Measurements from ENCODE around the gene ZSWIM6.
A peak's percentile ranks its signal among the peaks of the same experiment; 100 is the strongest.
"Not testable (repeated sequence)": the region's sequence is repeated elsewhere in the genome, so short reads cannot be mapped to it uniquely, and the experiment has no call there.

The ZSWIM6 gene

DNA sequence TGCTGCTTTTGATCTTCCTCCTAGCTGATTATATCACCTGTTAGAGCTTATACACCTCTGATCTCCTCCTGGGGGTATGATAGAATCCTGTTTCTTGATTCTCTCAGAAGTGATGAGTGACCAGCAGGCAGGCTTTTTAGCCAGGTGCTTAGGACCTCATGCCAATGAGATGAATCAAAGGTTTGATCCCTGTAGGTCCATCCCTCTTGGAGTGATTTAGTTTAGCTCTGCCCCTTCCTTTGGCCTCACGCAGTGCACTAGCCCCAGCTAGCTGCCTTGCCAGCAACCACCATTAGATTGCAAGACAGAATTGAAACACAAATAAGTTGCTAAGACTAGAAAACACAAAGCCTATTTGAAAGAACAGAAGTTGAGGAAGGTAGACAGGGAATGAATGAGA is 84.4 kb downstream of the ZSWIM6 start:
- H3K27ac ChIP-seq: peak overlapping the region; percentile 17; the same call in 1 of the 2 replicates
- peaks cover 5% of the 10 kb centered on the region; the same call in 1 of the 2 replicates for H3K9me3 ChIP-seq (ENCODE audit: low read depth, low read length)
- no peak for TF ChIP-seq EZH2 (IDR thresholded peaks at IDR 0.05)
- no peak for TF ChIP-seq POLR2AphosphoS5 (IDR thresholded peaks at IDR 0.05; ENCODE audit: borderline replicate concordance, low read depth, low read length)
- no peak for TF ChIP-seq FOXP2 (optimal IDR thresholded peaks at IDR 0.05; ENCODE audit: control extremely low read depth, extremely low read length, insufficient read depth)
- H3K9ac ChIP-seq (ENCODE audit: insufficient read length): no peak overlapping the region
- no peak overlapping the region for H3K4me3 ChIP-seq
- no peak for DNase-seq (ENCODE audit: low read depth, low spot score)
- H3K36me3 ChIP-seq (ENCODE audit: insufficient read depth, low read length): peaks cover 19% of the 10 kb centered on the region

DNA sequence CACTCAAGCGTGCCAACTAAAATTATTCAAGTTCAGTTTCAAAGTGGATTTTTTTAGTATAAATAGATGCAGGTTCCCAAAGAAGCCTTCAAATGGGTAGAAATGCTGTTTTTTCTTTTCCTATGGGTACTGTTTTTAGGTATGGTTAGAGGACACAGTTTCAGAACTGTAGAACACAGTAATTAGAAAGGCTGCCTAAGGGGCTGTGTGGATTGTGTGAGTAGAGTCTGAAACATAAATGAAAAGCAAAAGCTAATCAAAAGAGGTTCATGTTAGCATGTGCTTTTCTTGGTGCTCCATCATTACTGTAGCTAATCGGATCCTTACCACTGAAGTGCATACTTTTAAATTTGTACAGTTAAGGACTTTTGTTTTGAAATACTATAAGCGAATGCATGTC is 85.3 kb downstream of the ZSWIM6 start:
- no peak for DNase-seq (ENCODE audit: low read depth, low spot score)
- H3K9me3 ChIP-seq (ENCODE audit: low read depth, low read length): peaks cover 5% of the 10 kb centered on the region; the same call in 1 of the 2 replicates
- TF ChIP-seq POLR2AphosphoS5 (IDR thresholded peaks at IDR 0.05; ENCODE audit: borderline replicate concordance, low read depth, low read length) (no peak), EZH2 (IDR thresholded peaks at IDR 0.05) (no peak), FOXP2 (optimal IDR thresholded peaks at IDR 0.05; ENCODE audit: control extremely low read depth, extremely low read length, insufficient read depth) (no peak)
- H3K27ac ChIP-seq: peak overlapping the region; percentile 83; the same call in 1 of the 2 replicates
- peaks cover 19% of the 10 kb centered on the region for H3K36me3 ChIP-seq (ENCODE audit: insufficient read depth, low read length)
- H3K4me3 ChIP-seq: no peak overlapping the region
- H3K9ac ChIP-seq (ENCODE audit: insufficient read length): no peak overlapping the region

DNA sequence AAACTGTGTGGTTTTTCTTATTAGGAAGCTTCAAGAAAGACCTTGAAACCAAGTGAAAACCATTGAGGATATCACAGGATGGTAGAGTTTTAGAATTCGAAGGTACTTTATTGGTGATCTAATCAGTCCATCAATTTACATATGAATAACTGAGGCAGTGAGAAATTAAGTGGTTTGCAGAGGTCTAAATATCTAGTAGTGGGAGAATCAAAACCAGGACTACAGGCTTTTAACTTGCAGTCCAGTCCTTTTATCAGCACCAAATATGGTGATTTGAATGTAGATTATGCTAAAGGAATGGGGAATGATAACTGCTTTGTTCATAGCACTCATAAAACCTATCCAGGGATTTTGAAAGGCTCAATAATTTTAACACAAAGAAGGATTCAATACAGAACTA is 85.8 kb downstream of the ZSWIM6 start:
- peaks cover 16% of the 10 kb centered on the region for H3K36me3 ChIP-seq (ENCODE audit: insufficient read depth, low read length)
- no peak overlapping the region for H3K9ac ChIP-seq (ENCODE audit: insufficient read length)
- no peak for DNase-seq (ENCODE audit: low read depth, low spot score)
- TF ChIP-seq EZH2 (IDR thresholded peaks at IDR 0.05) (no peak), POLR2AphosphoS5 (IDR thresholded peaks at IDR 0.05; ENCODE audit: borderline replicate concordance, low read depth, low read length) (no peak), FOXP2 (optimal IDR thresholded peaks at IDR 0.05; ENCODE audit: control extremely low read depth, extremely low read length, insufficient read depth) (no peak)
- no peak overlapping the region for H3K4me3 ChIP-seq
- H3K27ac ChIP-seq: peak overlapping the region; percentile 83; the same call in 1 of the 2 replicates
- peaks cover 5% of the 10 kb centered on the region; the same call in 1 of the 2 replicates for H3K9me3 ChIP-seq (ENCODE audit: low read depth, low read length)

DNA sequence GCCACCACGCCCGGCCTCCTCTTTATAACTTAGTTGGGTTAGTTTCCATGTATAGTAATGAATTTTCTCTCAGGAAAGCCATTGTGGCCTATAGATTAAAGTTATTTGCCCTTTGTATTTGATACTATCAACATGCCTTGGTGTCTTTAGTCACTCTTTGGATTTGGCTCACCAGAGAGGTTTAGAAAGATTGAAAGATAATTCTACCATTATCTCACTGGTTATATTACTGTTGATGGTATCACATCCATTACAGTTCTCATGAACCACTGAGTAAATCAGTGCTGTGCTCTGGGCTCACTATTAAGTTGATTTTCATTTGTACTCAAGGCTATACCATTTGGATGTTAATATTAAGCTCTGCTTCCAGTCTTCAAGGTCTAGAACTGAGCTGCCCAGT is 87.0 kb downstream of the ZSWIM6 start:
- Histone ChIP-seq H3K9me3 (ENCODE audit: low read depth, low read length) (peaks cover 5% of the 10 kb centered on the region; the same call in 1 of the 2 replicates), H3K9ac (ENCODE audit: insufficient read length) (no peak overlapping the region), H3K27ac (no peak overlapping the region), H3K4me3 (no peak overlapping the region), H3K36me3 (ENCODE audit: insufficient read depth, low read length) (peaks cover 16% of the 10 kb centered on the region)
- DNase-seq (ENCODE audit: low read depth, low spot score): no peak
- no peak for TF ChIP-seq POLR2AphosphoS5 (IDR thresholded peaks at IDR 0.05; ENCODE audit: borderline replicate concordance, low read depth, low read length)
- no peak for TF ChIP-seq FOXP2 (optimal IDR thresholded peaks at IDR 0.05; ENCODE audit: control extremely low read depth, extremely low read length, insufficient read depth)
- TF ChIP-seq EZH2 (IDR thresholded peaks at IDR 0.05): no peak

DNA sequence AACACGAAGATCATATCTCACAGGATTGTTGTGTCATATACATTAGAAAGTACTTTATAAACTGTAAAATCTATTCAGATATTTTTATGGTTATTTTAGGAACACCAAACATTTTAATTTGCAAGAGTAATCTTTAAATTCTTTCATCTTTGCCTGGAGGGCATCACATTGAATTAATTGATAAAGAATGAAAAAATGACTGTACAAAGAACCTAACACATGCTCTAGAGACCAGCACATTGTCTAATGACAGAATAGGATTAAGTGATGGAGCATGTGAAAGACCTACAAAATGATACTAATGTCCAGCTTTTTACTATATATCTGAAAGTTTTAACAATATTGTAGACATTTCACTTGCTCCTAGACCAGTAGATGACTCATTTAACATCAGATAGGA is 88.0 kb downstream of the ZSWIM6 start:
- DNase-seq (ENCODE audit: low read depth, low spot score): no peak
- Histone ChIP-seq H3K9ac (ENCODE audit: insufficient read length) (no peak overlapping the region), H3K27ac (no peak overlapping the region), H3K36me3 (ENCODE audit: insufficient read depth, low read length) (peaks cover 18% of the 10 kb centered on the region), H3K4me3 (no peak overlapping the region), H3K9me3 (ENCODE audit: low read depth, low read length) (peaks cover 5% of the 10 kb centered on the region; the same call in 1 of the 2 replicates)
- no peak for TF ChIP-seq POLR2AphosphoS5 (IDR thresholded peaks at IDR 0.05; ENCODE audit: borderline replicate concordance, low read depth, low read length)
- no peak for TF ChIP-seq EZH2 (IDR thresholded peaks at IDR 0.05)
- no peak for TF ChIP-seq FOXP2 (optimal IDR thresholded peaks at IDR 0.05; ENCODE audit: control extremely low read depth, extremely low read length, insufficient read depth)

DNA sequence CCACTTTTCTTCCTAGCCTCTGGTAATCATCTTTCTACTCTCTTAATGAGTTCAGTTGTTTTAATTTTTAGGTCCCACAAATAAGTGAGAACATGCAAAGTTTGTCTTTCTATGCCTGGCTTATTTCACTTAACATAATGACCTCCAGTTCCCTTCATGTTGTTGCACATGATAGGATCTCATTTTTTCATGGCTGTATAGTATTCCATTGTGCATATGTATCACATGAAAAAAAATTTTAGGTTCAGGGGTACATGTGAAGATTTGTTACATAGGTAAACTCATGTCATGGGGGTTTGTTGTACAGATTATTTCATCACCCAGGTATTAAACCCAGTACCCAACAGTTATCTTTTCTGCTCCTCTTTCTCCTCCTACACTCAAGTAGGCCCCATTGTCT is 89.2 kb downstream of the ZSWIM6 start:
- DNase-seq (ENCODE audit: low read depth, low spot score); H3K4me3 ChIP-seq; H3K27ac ChIP-seq; H3K9me3 ChIP-seq (ENCODE audit: low read depth, low read length); H3K9ac ChIP-seq (ENCODE audit: insufficient read length): not testable (repeated sequence)
- H3K36me3 ChIP-seq (ENCODE audit: insufficient read depth, low read length): peaks cover 28% of the 10 kb centered on the region

DNA sequence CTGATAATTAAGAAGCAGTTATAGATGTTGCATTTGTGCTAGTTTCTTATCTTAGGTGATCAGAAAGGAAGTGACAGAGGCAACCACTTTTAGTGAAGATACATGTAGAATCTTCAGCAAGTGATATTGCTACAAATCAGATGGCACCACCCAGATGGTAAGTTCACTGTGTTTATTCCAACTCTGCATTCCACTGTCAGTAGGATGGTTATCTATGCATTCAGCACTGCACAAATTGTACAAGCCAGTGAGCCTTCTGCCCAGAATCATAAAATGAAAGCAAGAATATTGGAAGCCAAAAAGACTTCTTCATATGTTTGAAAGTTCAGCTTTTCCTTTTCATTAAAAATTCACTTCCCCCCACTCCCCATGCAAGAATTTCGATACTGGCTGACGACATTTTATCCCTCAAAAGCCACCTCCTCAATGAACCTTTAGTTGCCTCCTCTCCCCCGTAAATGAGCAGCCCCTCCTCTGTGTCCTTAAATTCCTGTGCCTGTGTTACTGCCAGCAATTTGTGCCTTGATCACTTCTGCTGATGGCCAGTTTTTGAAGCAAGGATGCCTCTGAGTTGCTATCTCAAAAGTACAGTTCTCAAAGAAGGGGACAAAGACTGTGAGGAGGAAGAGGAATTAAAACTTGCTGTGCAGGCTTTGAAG is 91.6 kb downstream of the ZSWIM6 start:
- peaks cover 5% of the 10 kb centered on the region; the same call in 1 of the 2 replicates for H3K9me3 ChIP-seq (ENCODE audit: low read depth, low read length)
- no peak overlapping the region for H3K27ac ChIP-seq
- no peak for DNase-seq (ENCODE audit: low read depth, low spot score)
- peaks cover 52% of the 10 kb centered on the region for H3K36me3 ChIP-seq (ENCODE audit: insufficient read depth, low read length)
- no peak for TF ChIP-seq FOXP2 (optimal IDR thresholded peaks at IDR 0.05; ENCODE audit: control extremely low read depth, extremely low read length, insufficient read depth)
- no peak for TF ChIP-seq POLR2AphosphoS5 (IDR thresholded peaks at IDR 0.05; ENCODE audit: borderline replicate concordance, low read depth, low read length)
- no peak for TF ChIP-seq EZH2 (IDR thresholded peaks at IDR 0.05)
- H3K4me3 ChIP-seq: no peak overlapping the region
- H3K9ac ChIP-seq (ENCODE audit: insufficient read length): no peak overlapping the region

DNA sequence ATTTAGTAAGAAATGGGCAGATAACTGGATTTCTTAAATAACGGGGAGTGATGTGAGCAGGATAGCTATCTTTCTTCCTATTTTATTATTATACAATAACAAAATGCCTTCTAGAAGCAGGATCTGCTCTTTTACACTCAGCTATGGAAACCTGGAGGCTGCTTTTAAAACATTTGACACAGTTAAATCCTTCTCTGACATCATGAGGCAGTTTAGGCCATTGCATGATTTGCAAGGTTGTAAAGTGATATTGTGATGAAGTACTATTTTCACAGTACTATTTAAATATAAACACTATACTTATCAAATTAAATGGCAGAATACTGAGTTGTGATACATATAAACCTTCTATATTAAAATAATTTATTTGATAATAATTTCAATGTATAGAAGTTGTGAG is 93.9 kb downstream of the ZSWIM6 start:
- Histone ChIP-seq H3K36me3 (ENCODE audit: insufficient read depth, low read length) (peaks cover 66% of the 10 kb centered on the region), H3K27ac (peak overlapping the region; percentile 60; the same call in 1 of the 2 replicates), H3K9ac (ENCODE audit: insufficient read length) (no peak overlapping the region), H3K4me3 (no peak overlapping the region), H3K9me3 (ENCODE audit: low read depth, low read length) (peaks cover 4% of the 10 kb centered on the region; the same call in 1 of the 2 replicates)
- TF ChIP-seq POLR2AphosphoS5 (IDR thresholded peaks at IDR 0.05; ENCODE audit: borderline replicate concordance, low read depth, low read length): no peak
- no peak for TF ChIP-seq EZH2 (IDR thresholded peaks at IDR 0.05)
- no peak for TF ChIP-seq FOXP2 (optimal IDR thresholded peaks at IDR 0.05; ENCODE audit: control extremely low read depth, extremely low read length, insufficient read depth)
- no peak for DNase-seq (ENCODE audit: low read depth, low spot score)

DNA sequence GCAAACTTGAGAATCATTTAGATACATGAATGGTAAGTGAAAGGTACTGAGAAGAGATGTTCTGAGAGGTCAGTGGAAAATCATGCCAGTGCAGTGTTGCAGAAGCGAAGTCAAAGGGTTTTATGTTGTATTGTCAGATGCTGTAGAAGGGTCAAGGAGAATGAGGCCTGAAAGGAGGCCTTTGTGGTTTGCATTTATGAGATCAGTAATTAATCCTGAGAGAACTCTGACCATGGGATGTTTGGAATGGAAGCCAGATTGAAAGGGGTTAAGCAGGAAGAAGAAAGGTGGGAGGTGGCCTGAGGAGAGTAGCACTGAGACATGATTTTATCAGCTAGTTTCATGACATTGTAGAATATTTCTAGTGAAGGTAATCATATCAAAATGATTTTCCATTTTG is 97.8 kb downstream of the ZSWIM6 start:
- Histone ChIP-seq H3K4me3 (no peak overlapping the region), H3K27ac (0 out of 2 replicates have a peak overlapping the region, but pooled peaks have one; percentile 27)
- TF ChIP-seq POLR2AphosphoS5 (IDR thresholded peaks at IDR 0.05; ENCODE audit: borderline replicate concordance, low read depth, low read length): no peak
- no peak for TF ChIP-seq FOXP2 (optimal IDR thresholded peaks at IDR 0.05; ENCODE audit: control extremely low read depth, extremely low read length, insufficient read depth)
- TF ChIP-seq EZH2 (IDR thresholded peaks at IDR 0.05): no peak

More for the DNA sequence above, 97.8 kb downstream of the ZSWIM6 start:
- Histone ChIP-seq H3K9me3 (ENCODE audit: low read depth, low read length) (no peaks in the 10 kb centered on the region; the same call in 1 of the 2 replicates), H3K36me3 (ENCODE audit: insufficient read depth, low read length) (peaks cover 57% of the 10 kb centered on the region), H3K9ac (ENCODE audit: insufficient read length) (no peak overlapping the region)
- DNase-seq (ENCODE audit: low read depth, low spot score): no peak

Measured in SK-N-MC (cell line).